Measurements from ENCODE around the gene PLXDC2.

PLXDC2 gene

GRCh38 chr10:20093600-20093999, 277.4 kb downstream of the PLXDC2 start:
- no peak for FAIRE-seq
- no peak for TF ChIP-seq SPI1 (IDR thresholded peaks at IDR 0.05; ENCODE audit: low read depth, low read length)
- no peak for TF ChIP-seq TAF1 (IDR thresholded peaks at IDR 0.05; ENCODE audit: low read depth, low read length)
- TF ChIP-seq POLR2AphosphoS5 (IDR thresholded peaks at IDR 0.05; ENCODE audit: low read depth, low read length) = no peak
- TF ChIP-seq POU2F2 (IDR thresholded peaks at IDR 0.05; ENCODE audit: low read depth, low read length) = no peak
- TF ChIP-seq POLR2A (IDR thresholded peaks at IDR 0.05; ENCODE audit: low read depth, low read length) = no peak
- no peak for DNase-seq (ENCODE audit: insufficient read length, low spot score)

- TF ChIP-seq POU2F2 (IDR thresholded peaks at IDR 0.05; ENCODE audit: low read depth, low read length) (no peak), POLR2A (IDR thresholded peaks at IDR 0.05; ENCODE audit: low read depth, low read length) (no peak), PAX5 (IDR thresholded peaks at IDR 0.05; ENCODE audit: insufficient read depth, low read length, severe bottlenecking) (no peak), POLR2AphosphoS5 (IDR thresholded peaks at IDR 0.05; ENCODE audit: low read depth, low read length) (no peak), TAF1 (IDR thresholded peaks at IDR 0.05; ENCODE audit: low read depth, low read length) (no peak), SPI1 (IDR thresholded peaks at IDR 0.05; ENCODE audit: low read depth, low read length) (no peak)
- DNase-seq (ENCODE audit: insufficient read length, low spot score) (no peak), FAIRE-seq (no peak)
Measured at GRCh38 chr10:20094226-20094976, 278.2 kb downstream of the PLXDC2 start.

- no peak for DNase-seq (ENCODE audit: insufficient read length, low spot score)
- no peak for FAIRE-seq
- TF ChIP-seq SPI1 (IDR thresholded peaks at IDR 0.05; ENCODE audit: low read depth, low read length) (no peak), POLR2AphosphoS5 (IDR thresholded peaks at IDR 0.05; ENCODE audit: low read depth, low read length) (no peak), TAF1 (IDR thresholded peaks at IDR 0.05; ENCODE audit: low read depth, low read length) (no peak), POU2F2 (IDR thresholded peaks at IDR 0.05; ENCODE audit: low read depth, low read length) (no peak), PAX5 (IDR thresholded peaks at IDR 0.05; ENCODE audit: insufficient read depth, low read length, severe bottlenecking) (no peak), POLR2A (IDR thresholded peaks at IDR 0.05; ENCODE audit: low read depth, low read length) (no peak)
Measured at GRCh38 chr10:20100171-20100570, 283.9 kb downstream of the PLXDC2 start.

GRCh38 chr10:20105236-20105635, 289.0 kb downstream of the PLXDC2 start:
- TF ChIP-seq SPI1 (IDR thresholded peaks at IDR 0.05; ENCODE audit: low read depth, low read length) (no peak), PAX5 (IDR thresholded peaks at IDR 0.05; ENCODE audit: insufficient read depth, low read length, severe bottlenecking) (no peak), POLR2A (IDR thresholded peaks at IDR 0.05; ENCODE audit: low read depth, low read length) (no peak), TAF1 (IDR thresholded peaks at IDR 0.05; ENCODE audit: low read depth, low read length) (no peak), POLR2AphosphoS5 (IDR thresholded peaks at IDR 0.05; ENCODE audit: low read depth, low read length) (no peak), POU2F2 (IDR thresholded peaks at IDR 0.05; ENCODE audit: low read depth, low read length) (no peak)
- FAIRE-seq = no peak
- DNase-seq (ENCODE audit: insufficient read length, low spot score) = no peak

GRCh38 chr10:20105931-20106330, 289.7 kb downstream of the PLXDC2 start:
- no peak for FAIRE-seq
- TF ChIP-seq POLR2A (IDR thresholded peaks at IDR 0.05; ENCODE audit: low read depth, low read length) (no peak), SPI1 (IDR thresholded peaks at IDR 0.05; ENCODE audit: low read depth, low read length) (no peak), PAX5 (IDR thresholded peaks at IDR 0.05; ENCODE audit: insufficient read depth, low read length, severe bottlenecking) (no peak), POU2F2 (IDR thresholded peaks at IDR 0.05; ENCODE audit: low read depth, low read length) (no peak), POLR2AphosphoS5 (IDR thresholded peaks at IDR 0.05; ENCODE audit: low read depth, low read length) (no peak), TAF1 (IDR thresholded peaks at IDR 0.05; ENCODE audit: low read depth, low read length) (no peak)

GRCh38 chr10:20108021-20108420, 291.8 kb downstream of the PLXDC2 start:
- no peak for TF ChIP-seq SPI1 (IDR thresholded peaks at IDR 0.05; ENCODE audit: low read depth, low read length)
- TF ChIP-seq PAX5 (IDR thresholded peaks at IDR 0.05; ENCODE audit: insufficient read depth, low read length, severe bottlenecking) = no peak
- no peak for TF ChIP-seq POLR2A (IDR thresholded peaks at IDR 0.05; ENCODE audit: low read depth, low read length)
- TF ChIP-seq TAF1 (IDR thresholded peaks at IDR 0.05; ENCODE audit: low read depth, low read length) = no peak
- TF ChIP-seq POU2F2 (IDR thresholded peaks at IDR 0.05; ENCODE audit: low read depth, low read length) = no peak
- TF ChIP-seq POLR2AphosphoS5 (IDR thresholded peaks at IDR 0.05; ENCODE audit: low read depth, low read length) = no peak
- FAIRE-seq (no peak), DNase-seq (ENCODE audit: insufficient read length, low spot score) (no peak)

More at GRCh38 chr10:20105931-20106330, 289.7 kb downstream of the PLXDC2 start:
- no peak for DNase-seq (ENCODE audit: insufficient read length, low spot score)

- no peak for TF ChIP-seq POU2F2 (IDR thresholded peaks at IDR 0.05; ENCODE audit: low read depth, low read length)
- no peak for TF ChIP-seq TAF1 (IDR thresholded peaks at IDR 0.05; ENCODE audit: low read depth, low read length)
- no peak for TF ChIP-seq POLR2AphosphoS5 (IDR thresholded peaks at IDR 0.05; ENCODE audit: low read depth, low read length)
- TF ChIP-seq PAX5 (IDR thresholded peaks at IDR 0.05; ENCODE audit: insufficient read depth, low read length, severe bottlenecking) = no peak
- no peak for TF ChIP-seq POLR2A (IDR thresholded peaks at IDR 0.05; ENCODE audit: low read depth, low read length)
- TF ChIP-seq SPI1 (IDR thresholded peaks at IDR 0.05; ENCODE audit: low read depth, low read length) = no peak
- no peak for DNase-seq (ENCODE audit: insufficient read length, low spot score)
- FAIRE-seq = no peak
Measured at GRCh38 chr10:20109613-20110012, 293.4 kb downstream of the PLXDC2 start.

- no peak for TF ChIP-seq SPI1 (IDR thresholded peaks at IDR 0.05; ENCODE audit: low read depth, low read length)
- DNase-seq (ENCODE audit: insufficient read length, low spot score) = no peak
- no peak for FAIRE-seq
Measured at GRCh38 chr10:20110125-20111100, 294.2 kb downstream of the PLXDC2 start.

- DNase-seq (ENCODE audit: insufficient read length, low spot score) = no peak
- TF ChIP-seq POLR2A (IDR thresholded peaks at IDR 0.05; ENCODE audit: low read depth, low read length) = no peak
- no peak for TF ChIP-seq SPI1 (IDR thresholded peaks at IDR 0.05; ENCODE audit: low read depth, low read length)
- no peak for TF ChIP-seq TAF1 (IDR thresholded peaks at IDR 0.05; ENCODE audit: low read depth, low read length)
- TF ChIP-seq PAX5 (IDR thresholded peaks at IDR 0.05; ENCODE audit: insufficient read depth, low read length, severe bottlenecking) = no peak
- no peak for TF ChIP-seq POU2F2 (IDR thresholded peaks at IDR 0.05; ENCODE audit: low read depth, low read length)
- no peak for TF ChIP-seq POLR2AphosphoS5 (IDR thresholded peaks at IDR 0.05; ENCODE audit: low read depth, low read length)
- no peak for FAIRE-seq
Measured at GRCh38 chr10:20114179-20114578, 297.9 kb downstream of the PLXDC2 start.
